ENCODE measurements around the gene TFEB. TPM values are rescaled to one million over a fixed set of nuclear protein-coding genes. Genes with fewer than 3 reads are reported as not detected.
A peak's percentile ranks its signal among the peaks of the same experiment; 100 is the strongest.

The TFEB gene
- total and polyA plus RNA-seq, 9 donors = 2.8 to 14.9 (median 8.8) TPM

DNA sequence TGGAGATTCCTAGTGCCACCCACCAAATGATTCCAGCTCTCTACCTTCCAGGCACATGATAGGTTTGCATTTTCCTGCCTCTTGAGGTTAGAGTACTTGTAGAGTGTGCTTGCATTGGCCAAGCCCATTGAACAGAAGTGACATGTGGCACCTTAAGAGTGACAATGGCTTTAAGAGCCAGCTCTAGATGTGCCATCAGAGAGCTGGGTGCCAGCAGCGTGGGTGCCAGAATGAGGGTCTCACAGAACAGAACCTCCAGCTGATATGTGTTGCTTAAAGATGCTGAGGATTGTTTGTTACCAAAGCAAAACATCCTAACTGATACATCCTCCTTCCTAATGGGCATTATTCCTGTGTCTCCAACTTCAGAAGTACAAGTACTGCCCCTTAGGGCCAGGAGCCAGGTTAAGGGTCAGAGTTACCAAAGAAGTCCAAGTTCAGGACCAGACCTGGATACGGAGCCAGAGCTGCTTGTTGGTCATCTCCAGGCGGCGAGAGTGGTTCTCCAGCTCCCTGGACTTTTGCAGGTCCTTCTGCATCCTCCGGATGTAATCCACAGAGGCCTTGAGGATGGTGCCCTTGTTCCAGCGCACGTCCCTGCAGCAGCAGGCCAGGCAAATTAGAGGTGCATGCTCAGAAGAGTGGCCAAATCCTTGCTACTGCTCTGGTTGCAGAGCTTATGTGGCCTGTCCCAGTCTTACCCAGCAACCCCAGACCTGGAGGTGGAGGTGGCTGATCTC is 49.6 kb downstream of the TFEB start:
- no peak overlapping the region for H3K27ac ChIP-seq
- H3K4me3 ChIP-seq = no peak overlapping the region
- TF ChIP-seq EP300 (IDR thresholded peaks at IDR 0.05) (no peak), POLR2A (IDR thresholded peaks at IDR 0.05) (no peak)
- TF ChIP-seq, protein P1, sequence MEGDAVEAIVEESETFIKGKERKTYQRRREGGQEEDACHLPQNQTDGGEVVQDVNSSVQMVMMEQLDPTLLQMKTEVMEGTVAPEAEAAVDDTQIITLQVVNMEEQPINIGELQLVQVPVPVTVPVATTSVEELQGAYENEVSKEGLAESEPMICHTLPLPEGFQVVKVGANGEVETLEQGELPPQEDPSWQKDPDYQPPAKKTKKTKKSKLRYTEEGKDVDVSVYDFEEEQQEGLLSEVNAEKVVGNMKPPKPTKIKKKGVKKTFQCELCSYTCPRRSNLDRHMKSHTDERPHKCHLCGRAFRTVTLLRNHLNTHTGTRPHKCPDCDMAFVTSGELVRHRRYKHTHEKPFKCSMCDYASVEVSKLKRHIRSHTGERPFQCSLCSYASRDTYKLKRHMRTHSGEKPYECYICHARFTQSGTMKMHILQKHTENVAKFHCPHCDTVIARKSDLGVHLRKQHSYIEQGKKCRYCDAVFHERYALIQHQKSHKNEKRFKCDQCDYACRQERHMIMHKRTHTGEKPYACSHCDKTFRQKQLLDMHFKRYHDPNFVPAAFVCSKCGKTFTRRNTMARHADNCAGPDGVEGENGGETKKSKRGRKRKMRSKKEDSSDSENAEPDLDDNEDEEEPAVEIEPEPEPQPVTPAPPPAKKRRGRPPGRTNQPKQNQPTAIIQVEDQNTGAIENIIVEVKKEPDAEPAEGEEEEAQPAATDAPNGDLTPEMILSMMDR (IDR thresholded peaks at IDR 0.05) = no peak
- H3K36me3 ChIP-seq = no peaks in the 10 kb centered on the region
- H3K4me1 ChIP-seq (ENCODE audit: insufficient read depth) = no peaks in the 10 kb centered on the region
- H3K9me3 ChIP-seq = no peaks in the 10 kb centered on the region
- WGBS, 3 donors = 89 to 94% (median 91%) methylated on average over 5 to 7 of the region's 7 CpGs
- intact Hi-C loops (cut with DNase I) = no loop called here
- no peak for DNase-seq
- H3K27me3 ChIP-seq = no peaks in the 10 kb centered on the region

DNA sequence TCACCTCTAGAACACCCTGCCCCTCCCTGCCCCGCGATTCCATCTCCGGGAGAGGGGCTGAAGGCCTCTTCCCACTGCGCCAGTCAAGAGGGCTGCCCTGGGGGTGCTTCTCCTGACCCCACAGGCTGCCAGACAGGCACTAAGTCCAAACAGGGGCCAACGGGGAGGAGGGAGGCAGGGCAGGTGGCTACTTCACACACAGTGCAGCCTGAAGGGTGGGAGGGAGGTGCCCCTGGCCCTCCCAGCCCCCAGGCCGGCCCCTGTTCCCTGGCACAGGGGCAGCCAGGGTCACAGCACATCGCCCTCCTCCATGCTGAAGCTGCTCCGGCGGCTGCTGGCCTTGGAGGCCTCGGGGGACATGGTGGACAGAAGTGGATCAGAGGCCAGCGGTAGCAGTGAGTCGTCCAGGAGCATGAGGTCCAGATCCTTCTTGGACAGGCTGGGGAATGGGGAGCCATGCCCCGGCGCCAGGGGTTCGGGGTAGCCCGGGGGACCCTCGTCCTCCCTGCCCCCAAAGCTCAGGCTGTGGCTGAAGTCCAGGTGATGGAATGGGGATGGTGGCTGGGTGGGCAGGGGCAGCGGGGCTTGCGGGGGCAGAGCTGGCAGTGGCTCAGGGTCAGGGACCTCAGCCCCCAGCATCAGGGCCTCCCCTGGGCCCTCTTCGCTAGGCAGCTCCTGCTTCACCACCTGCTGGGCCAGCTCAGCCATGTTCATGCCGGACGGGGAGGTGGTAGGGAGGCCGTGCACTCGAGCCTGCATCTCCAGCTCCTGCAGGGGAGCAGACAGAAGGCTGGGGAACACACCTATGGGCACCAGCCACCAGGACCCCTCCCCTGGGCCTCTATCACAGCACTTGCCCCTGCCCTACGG is 50.9 kb downstream of the TFEB start:
- no peaks in the 10 kb centered on the region for H3K9me3 ChIP-seq
- no peak for DNase-seq
- TF ChIP-seq, protein P1 (IDR thresholded peaks at IDR 0.05) = no peak
- TF ChIP-seq EP300 (IDR thresholded peaks at IDR 0.05) (no peak), POLR2A (IDR thresholded peaks at IDR 0.05) (no peak)
- 82 to 87% (median 83%) methylated on average over 25 of the region's 25 CpGs for WGBS, 3 donors
- H3K4me3 ChIP-seq = no peak overlapping the region
- H3K36me3 ChIP-seq = no peaks in the 10 kb centered on the region
- no peak overlapping the region for H3K27ac ChIP-seq
- intact Hi-C loops (cut with DNase I) = loop anchor here in 1 of 4 donors (5.0 kb wide), 1 partner anchor 317 kb away; no protein-coding TSS in a partner anchor
- no peaks in the 10 kb centered on the region for H3K27me3 ChIP-seq
- H3K4me1 ChIP-seq (ENCODE audit: insufficient read depth) = no peaks in the 10 kb centered on the region

DNA sequence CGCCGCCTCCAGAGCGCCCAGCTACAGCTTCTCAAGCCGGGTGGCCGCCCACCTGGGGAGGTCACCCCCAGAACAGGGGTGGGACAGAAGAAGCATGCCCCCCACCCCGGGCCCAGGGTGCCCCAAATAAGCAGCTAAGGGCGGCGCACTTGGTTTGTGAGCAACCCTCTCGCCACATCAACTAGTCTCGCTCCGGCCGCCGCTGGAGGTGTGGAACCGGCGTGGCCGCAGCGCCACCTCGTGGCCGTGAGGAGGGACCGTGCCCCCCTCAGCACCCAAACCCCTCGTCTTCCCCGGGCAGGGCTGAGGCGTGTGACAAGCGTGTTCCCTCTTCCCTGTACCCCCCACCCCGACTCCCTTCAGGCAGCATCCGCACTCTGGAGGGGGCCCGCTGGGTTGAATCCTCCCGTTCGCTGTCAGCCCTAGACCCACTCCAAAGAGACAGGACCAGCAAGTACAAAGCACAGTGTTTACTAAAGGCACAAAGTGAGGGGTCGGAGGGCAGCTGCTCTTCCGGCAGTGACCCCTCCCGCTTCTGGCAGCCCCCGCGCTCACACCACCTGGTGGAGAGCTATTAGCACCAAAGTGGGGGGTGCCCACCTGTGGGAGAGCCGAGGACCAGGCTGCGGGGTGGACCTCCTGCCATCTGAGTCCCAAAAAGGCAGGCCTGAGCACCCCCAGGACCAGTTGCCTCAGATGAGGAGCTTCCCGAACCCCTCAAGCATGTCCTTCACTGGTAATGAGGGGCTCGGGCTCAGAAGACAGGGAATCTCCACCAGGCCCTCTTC is 51.7 kb downstream of the TFEB start:
- Histone ChIP-seq H3K27me3 (no peaks in the 10 kb centered on the region), H3K4me1 (ENCODE audit: insufficient read depth) (no peaks in the 10 kb centered on the region), H3K9me3 (no peaks in the 10 kb centered on the region), H3K27ac (peak overlapping the region; percentile 54 to 80), H3K36me3 (no peaks in the 10 kb centered on the region), H3K4me3 (peak overlapping the region; percentile 38)
- WGBS, 3 donors = 8 to 10% (median 8%) methylated on average over 37 to 38 of the region's 38 CpGs
- peak; percentile 77 to 90 (median 84) for DNase-seq
- TF ChIP-seq, protein P1 (IDR thresholded peaks at IDR 0.05) = peak; percentile 84 to 94 (median 90)
- no peak for TF ChIP-seq EP300 (IDR thresholded peaks at IDR 0.05)
- intact Hi-C loops (cut with DNase I) = loop anchor here (1.0 to 5.0 kb wide), 6 partner anchors 81 to 317 kb away; no protein-coding TSS in a partner anchor

DNA sequence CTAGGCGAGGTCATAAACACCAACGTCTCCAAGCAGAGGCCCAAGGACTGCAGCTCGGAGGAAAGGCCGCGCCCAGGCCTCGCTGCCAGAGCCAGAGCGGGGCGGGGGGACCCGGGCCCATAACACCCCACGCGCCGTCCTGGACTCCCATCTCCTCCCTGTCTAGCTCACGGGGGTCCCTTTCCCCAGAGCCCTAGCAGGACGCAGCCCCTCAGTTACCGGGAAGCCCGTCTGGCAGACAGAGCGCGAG is 52.2 kb downstream of the TFEB start:
- Histone ChIP-seq H3K4me1 (ENCODE audit: insufficient read depth) (no peaks in the 10 kb centered on the region), H3K4me3 (peak overlapping the region; percentile 38), H3K27ac (peak overlapping the region; percentile 54 to 80), H3K36me3 (no peaks in the 10 kb centered on the region), H3K27me3 (no peaks in the 10 kb centered on the region), H3K9me3 (no peaks in the 10 kb centered on the region)
- intact Hi-C loops (cut with DNase I) = loop anchor here (1.0 to 5.0 kb wide), 6 partner anchors 80 to 316 kb away; no protein-coding TSS in a partner anchor
- 6 to 8% (median 7%) methylated on average over 18 of the region's 18 CpGs for WGBS, 3 donors
- no peak for DNase-seq
- TF ChIP-seq, protein P1 (IDR thresholded peaks at IDR 0.05) = no peak
- TF ChIP-seq POLR2A (IDR thresholded peaks at IDR 0.05) = no peak
- no peak for TF ChIP-seq EP300 (IDR thresholded peaks at IDR 0.05)

All from ovary (tissue), 9 donors.